ENCODE measurements around the gene L3MBTL4.

DNA sequence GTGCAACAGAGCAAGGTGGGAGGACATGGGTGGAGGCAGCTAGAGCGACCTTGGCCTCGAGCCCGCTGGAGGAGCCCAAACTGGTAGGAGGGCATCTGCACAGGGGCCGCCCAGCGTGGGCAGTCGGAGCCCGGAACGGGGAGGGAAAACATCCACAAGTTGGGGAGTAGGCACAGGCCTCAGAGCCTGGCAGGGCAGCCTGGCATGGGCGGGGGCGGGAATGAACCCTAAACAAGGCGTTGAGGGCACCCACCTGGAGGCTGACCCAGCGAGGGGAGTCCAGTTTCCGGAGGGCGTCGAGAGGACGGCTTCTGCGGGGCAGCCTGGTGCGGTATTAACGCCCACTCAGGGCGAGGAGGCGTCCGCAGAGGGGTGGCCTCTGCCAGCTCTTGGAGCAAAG, 129.9 kb downstream of the L3MBTL4 start:
- TF ChIP-seq GATA2 (IDR thresholded peaks at IDR 0.05; ENCODE audit: low read depth, low read length), result no peak
- no peak for TF ChIP-seq GATA3 (IDR thresholded peaks at IDR 0.05; ENCODE audit: low read depth, low read length)
